ENCODE results near the gene C14orf180.

C14orf180 gene

DNA sequence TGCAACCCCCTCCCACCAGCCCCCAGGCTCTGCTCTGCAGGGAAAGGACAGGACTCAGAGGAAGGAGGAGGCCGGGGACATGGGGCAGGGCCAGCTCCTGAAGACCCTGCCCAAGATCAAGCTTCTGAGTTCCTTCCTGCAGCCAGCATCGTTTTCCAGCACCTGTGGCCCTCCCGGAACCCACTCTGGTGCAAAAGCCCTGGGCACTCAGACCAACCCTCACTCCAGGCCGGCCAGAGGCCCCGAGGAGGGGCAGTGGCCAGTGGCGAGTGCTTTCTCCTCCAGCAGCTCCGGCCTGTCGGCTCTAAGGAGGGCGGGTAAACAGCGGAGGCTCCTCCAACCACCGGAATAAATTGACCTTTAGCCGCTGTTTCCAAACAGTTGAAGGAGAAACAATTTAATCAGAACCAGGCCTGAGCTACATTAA lies 14.2 kb downstream of the C14orf180 start:
- no peak for DNase-seq (ENCODE audit: low read depth in 2 of 2)

- DNase-seq (ENCODE audit: low read depth in 2 of 2) = no peak
Observed at GRCh38 chr14:104594310-104595046, 14.9 kb downstream of the C14orf180 start.

DNA sequence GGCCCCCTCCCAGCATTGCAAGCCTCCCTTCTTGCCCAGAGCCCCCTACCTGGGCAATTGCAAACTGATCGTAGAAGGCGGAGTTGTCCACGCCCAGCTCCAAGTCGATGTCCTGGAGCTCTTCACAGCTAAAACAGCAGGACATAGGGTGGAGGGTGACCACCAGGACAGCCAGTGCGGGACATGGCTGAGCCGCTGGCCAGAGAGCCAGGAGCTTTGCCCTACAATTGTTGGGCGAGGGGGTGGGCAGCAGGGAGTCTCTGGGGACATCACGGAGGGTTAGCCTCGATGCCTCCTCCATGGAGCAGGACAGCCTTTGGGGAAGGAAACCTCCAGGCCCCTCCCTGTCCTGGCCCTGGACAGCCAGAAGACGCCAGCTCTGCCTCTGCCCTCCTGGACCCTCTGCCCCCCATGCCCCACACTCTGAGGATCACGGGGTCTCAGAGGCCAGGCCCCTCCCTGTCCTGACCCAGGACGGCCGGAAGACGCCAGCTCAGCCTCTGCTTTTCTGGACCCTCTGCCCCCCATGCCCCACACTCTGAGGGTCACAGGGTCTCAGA lies 15.6 kb downstream of the C14orf180 start:
- no peak for DNase-seq (ENCODE audit: low read depth in 2 of 2)

GRCh38 chr14:104595911-104596450 lies 16.4 kb downstream of the C14orf180 start:
- DNase-seq (ENCODE audit: low read depth in 2 of 2) = no peak

- no peak for DNase-seq (ENCODE audit: low read depth in 2 of 2)
Observed at GRCh38 chr14:104596451-104596918, 16.9 kb downstream of the C14orf180 start.

DNA sequence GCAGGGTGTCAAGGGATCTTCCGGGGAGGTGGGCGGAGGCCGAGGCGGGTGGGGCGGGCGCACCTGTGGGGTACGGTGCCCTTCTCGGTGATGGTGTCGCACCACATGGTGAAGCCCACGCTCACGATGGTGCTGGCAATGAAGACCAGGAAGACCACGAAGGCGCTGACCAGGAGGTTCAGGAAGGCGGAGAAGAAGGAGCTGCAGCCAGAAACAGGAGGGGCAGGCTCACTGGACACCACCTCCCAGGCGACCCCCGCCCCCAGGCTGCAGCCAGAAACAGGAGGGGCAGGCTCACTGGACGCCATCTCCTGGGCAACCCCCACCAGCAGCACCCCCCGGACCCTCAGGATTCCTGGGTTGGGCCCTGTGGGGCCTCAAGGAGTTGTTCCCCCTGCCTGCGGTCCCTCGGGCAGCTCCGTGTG lies 17.4 kb downstream of the C14orf180 start:
- DNase-seq (ENCODE audit: low read depth in 2 of 2) = no peak

DNA sequence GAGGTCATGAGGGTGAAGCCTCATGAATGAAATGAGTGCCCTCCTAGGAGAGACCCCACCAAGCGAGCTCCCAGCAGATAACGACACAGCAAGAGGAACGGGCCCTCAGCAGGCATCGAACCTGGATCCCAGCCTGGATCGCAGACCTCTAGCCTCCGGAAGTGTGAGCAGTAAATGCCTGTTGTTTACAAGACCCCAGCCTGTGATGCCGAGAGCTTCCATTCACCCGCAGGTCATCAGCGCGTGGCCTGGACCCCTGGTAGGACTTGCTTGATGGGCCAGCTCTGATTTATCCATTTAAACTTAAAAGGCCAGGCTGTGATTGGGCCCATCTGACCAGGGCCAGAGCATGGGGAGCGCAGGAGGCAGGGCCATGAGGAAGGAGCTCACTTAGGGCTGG lies 18.0 kb downstream of the C14orf180 start:
- DNase-seq (ENCODE audit: low read depth in 2 of 2) = no peak

GRCh38 chr14:104598039-104598909 lies 18.7 kb downstream of the C14orf180 start:
- DNase-seq (ENCODE audit: low read depth in 2 of 2) = no peak

DNA sequence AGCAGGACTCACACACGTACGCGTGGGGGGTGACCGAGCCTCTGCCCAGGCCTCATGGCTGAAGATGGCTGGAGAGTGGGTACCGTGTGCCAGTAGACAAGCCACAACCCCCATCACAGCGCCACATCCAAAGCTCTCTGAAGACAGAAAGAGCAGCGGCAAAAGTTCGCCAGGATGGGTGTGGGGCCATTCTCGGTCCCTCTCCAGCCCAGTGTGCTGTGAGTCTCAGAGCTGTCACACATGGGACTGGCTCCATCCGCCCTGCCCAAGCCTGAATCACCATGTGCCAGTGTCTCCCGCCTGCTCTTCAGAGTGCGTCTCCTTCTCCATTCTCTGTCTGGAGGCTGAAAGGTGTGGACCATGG lies 19.3 kb downstream of the C14orf180 start:
- DNase-seq (ENCODE audit: low read depth in 2 of 2) = no peak

DNA sequence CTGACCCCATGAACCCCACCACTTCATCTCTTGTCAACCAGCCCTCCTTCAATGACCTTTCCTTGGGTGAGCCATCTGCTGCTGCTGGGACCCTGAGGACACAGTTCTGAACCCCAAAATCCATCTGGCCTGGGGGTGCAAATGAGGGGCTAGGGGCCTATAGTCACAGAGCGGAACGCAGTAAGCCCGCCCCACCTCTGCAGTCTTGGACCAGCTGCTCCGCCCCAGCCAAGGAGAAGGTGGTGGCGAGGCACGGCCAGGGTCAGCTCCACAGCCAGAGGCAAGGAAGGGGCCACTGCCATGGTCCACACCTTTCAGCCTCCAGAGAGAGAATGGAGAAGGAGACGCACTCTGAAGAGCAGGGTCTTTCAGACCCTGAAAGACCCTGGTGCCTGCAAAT lies 19.9 kb downstream of the C14orf180 start:
- no peak for DNase-seq (ENCODE audit: low read depth in 2 of 2)

GRCh38 chr14:104600141-104600643 lies 20.6 kb downstream of the C14orf180 start:
- DNase-seq (ENCODE audit: low read depth in 2 of 2) = no peak

GRCh38 chr14:104600805-104601204 lies 21.2 kb downstream of the C14orf180 start:
- DNase-seq (ENCODE audit: low read depth in 2 of 2) = no peak

DNA sequence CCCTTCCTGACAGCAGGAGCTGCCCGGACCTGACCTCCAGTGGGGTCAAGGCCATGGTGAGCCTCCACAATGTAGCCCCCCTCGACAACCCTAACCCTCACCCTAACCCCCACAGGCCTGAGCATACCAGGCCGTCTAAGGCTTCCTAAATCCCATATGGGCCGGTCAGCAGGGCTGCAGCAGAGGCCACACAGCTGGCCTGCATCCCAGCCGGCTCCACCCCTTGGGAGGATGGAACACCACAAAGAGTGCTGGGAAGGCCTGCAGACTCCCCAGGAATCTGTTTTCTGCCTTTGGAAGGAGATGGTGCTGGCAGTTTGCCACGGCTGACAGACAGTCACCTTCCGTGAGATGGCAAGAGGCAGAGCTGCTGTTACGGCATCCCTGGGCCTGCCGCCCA lies 22.2 kb downstream of the C14orf180 start:
- DNase-seq (ENCODE audit: low read depth in 2 of 2) = no peak

- DNase-seq (ENCODE audit: low read depth in 2 of 2) = no peak
Observed at GRCh38 chr14:104602315-104602932, 22.9 kb downstream of the C14orf180 start.

DNA sequence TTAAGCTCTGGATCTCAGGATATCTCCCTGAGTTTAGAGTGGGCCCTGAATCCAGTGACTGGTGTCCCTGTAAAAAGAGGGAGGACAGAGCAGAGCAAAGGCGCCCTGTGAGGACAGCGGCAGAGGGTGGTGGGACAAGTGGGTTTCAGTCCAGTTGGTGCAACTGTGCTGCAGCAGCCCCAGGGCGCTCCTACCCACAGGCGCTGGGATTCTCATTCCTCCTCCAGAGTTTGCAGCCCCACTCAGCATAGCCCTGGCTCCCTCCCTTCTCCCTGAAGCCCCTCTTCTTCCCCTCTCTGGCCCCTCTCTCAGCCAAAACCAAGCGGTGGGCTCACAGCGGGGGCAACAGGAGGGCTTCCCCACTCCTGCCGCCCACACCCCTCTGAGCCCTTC lies 23.4 kb downstream of the C14orf180 start:
- no peak for DNase-seq (ENCODE audit: low read depth in 2 of 2)

GRCh38 chr14:104603711-104604401 lies 24.3 kb downstream of the C14orf180 start:
- DNase-seq (ENCODE audit: low read depth in 2 of 2) = no peak

DNA sequence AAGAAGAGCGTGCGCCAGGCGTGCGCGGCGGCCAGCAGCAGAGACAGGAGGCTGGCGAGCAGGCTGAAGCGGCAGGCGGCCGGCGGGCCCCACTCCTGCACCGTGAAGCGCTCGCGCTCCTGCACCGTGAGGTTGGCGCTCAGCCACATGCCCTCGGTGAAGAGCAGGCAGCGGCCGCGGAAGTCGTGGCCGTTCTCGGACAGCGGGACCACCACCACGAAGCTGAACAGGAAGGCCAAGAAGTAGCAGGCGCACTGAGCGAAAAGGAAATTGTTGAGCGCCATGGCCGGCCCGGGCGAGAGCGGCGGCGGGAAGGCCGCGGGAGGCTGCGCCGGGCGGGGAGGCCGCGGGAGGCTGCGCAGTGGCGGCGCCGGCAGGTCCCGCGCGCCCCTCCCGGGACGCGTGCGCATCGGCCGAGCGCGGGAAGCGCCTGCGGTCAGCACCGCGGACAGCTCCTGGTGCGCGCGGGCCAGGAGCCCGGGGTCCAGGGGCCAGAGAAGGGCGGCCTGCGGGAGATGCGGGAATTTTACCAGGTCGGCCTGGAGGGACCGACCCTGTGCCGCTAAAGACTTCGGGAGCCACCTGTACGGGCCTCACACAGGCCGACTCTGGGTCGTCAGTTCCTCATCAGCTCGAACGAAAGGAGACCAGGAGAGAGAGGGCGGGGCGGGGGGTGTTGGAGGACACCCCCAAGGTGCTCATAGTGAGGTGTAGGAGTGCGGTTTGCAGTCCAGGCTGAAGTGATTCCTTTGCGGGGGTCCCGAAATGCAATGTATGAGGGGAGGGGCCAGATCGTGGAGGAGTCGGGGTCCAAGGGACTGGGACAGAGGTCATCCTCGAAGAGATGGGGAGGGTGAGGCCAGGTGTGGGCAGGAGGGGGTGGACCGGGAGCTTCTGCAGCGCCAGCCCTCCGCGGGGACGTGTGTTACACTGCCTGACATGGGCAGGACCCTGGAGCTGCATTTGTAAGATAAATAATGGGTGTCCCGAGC lies 25.2 kb downstream of the C14orf180 start, which contains the start of gene TMEM179:
TMEM179 (minus strand) TSS at position 315 of the 992 bp plus-strand sequence; CDS start at position 284, 31 bp downstream.
- no peak for DNase-seq (ENCODE audit: low read depth in 2 of 2)

DNA sequence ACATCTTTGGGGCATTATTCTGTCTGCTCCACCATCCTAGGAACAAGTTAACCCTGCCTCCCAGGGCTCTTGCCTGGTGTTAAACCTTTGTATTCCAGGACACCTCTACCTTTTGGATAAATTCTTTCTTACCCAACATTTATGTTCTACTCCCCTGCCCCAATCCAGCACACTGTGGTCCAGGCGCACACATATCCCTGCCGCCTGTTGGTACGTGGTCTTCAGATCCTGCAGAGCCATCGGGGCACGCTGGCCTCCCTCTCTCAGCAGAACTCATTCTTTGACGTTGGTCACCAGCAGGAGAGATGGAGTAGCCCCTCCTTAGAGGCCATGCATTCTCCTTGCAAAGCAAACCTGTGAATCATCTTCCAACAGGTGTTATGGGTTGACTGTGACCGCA lies 30.1 kb downstream of the C14orf180 start:
- no peak for DNase-seq (ENCODE audit: low read depth in 2 of 2)

- DNase-seq (ENCODE audit: low read depth in 2 of 2) = no peak
Observed at GRCh38 chr14:104610749-104611310, 31.3 kb downstream of the C14orf180 start.

Measured in activated CD8-positive, alpha-beta memory T cell treated with anti-CD3 and anti-CD28 coated beads for 4 hours (primary cell).